ENCODE measurements around the gene CDK5. TPM values are rescaled to one million over a fixed set of nuclear protein-coding genes. Genes with fewer than 3 reads are reported as not detected.

Gene CDK5
- total and polyA plus RNA-seq, 9 of the 15 experiments (the other 6 are each of a cell fraction or from before 2014, with no cell fraction given), result 3.2 to 38.0 (median 27.5) TPM

GRCh38 chr7:151039850-151040548, 17.7 kb downstream of the CDK5 start (continued):
- TF ChIP-seq ZNF511 (CRISPR knock-in tag; IDR thresholded peaks at IDR 0.05) (no peak), CREBBP (IDR thresholded peaks at IDR 0.05; ENCODE audit: low read depth, low read length) (no peak), ATF2 (CRISPR knock-in tag; IDR thresholded peaks at IDR 0.05) (no peak), NR2F6 (CRISPR knock-in tag; IDR thresholded peaks at IDR 0.05) (no peak), CREB3 (tag; conservative IDR thresholded peaks at IDR 0.05; ENCODE audit: low read depth) (no peak), RBM14 (IDR thresholded peaks at IDR 0.05; ENCODE audit: borderline replicate concordance, insufficient read depth, low read depth, low read length) (0 out of 2 replicates have a peak, but pooled peaks have one; percentile 68), KLF1 (tag; IDR thresholded peaks at IDR 0.05) (no peak), PREB (CRISPR knock-in tag; IDR thresholded peaks at IDR 0.05) (peak; percentile 89; the same call in 1 of the 2 replicates), ATF4 (CRISPR knock-in tag; IDR thresholded peaks at IDR 0.05) (no peak), XRCC4 (IDR thresholded peaks at IDR 0.05; ENCODE audit: extremely low read depth, insufficient read depth, insufficient read length) (no peak), PURB (CRISPR knock-in tag; IDR thresholded peaks at IDR 0.05; ENCODE audit: low read depth) (no peak), SAFB2 (IDR thresholded peaks at IDR 0.05; ENCODE audit: borderline replicate concordance, low read depth, low read length, severe bottlenecking) (no peak), HNRNPLL (IDR thresholded peaks at IDR 0.05; ENCODE audit: low read depth, low read length, poor library complexity, severe bottlenecking) (peak; percentile 25), ZC3H11A (IDR thresholded peaks at IDR 0.05; ENCODE audit: low read depth, low read length) (no peak), RBFOX2 (IDR thresholded peaks at IDR 0.05; ENCODE audit: low read depth, low read length) (no peak), ZNF589 (CRISPR knock-in tag; IDR thresholded peaks at IDR 0.05; ENCODE audit: low read depth) (no peak), YBX1 (IDR thresholded peaks at IDR 0.05) (no peak), RNF219 (CRISPR knock-in tag; IDR thresholded peaks at IDR 0.05) (no peak), MYC (IDR thresholded peaks at IDR 0.05; ENCODE audit: low read depth, low read length) (no peak), MYC (CRISPR knock-in tag; IDR thresholded peaks at IDR 0.05; ENCODE audit: borderline replicate concordance, low read depth) (no peak)

All from K562 (cell line).